NCI-H1105 (cell line): ENCODE measurements around the gene SLC38A3.

Experiments used
- DNase-seq: peaks from one replicate; lab custom pipeline; 2025; lab: John Stamatoyannopoulos, UW

Gene SLC38A3

DNA sequence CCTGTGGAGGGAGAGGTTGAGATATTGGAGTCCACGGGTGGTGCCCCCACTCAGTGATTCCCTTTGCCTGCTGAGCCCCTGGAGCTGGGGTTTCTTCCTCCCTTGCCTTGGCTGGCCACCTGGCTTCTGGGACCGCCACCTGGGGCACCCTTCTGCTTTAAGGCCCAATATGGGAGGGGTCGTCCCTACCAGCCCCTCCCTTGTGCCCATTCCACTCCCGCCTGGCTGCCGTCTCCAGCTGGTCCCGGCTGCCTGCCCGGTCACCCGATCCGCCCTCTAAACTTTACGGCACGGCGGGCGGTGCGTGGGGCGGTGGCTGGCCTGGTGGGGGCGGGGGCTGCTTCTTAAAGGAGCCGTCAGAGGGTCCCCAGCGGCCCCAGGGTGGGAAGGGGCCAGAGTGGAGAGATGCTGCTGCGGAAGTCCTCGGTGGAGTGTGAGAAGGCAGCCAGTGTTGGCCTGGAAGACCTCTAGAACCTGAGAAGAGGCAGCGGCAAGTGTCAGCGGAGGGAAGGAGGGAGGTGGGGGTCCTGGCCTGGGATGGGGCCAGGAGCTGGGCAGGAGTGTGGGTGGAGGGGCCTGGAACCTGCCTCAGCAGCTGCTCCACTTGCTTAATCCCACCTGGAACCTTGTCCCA lies 62.3 kb downstream of the SLC38A3 start:
- DNase-seq = no peak

DNA sequence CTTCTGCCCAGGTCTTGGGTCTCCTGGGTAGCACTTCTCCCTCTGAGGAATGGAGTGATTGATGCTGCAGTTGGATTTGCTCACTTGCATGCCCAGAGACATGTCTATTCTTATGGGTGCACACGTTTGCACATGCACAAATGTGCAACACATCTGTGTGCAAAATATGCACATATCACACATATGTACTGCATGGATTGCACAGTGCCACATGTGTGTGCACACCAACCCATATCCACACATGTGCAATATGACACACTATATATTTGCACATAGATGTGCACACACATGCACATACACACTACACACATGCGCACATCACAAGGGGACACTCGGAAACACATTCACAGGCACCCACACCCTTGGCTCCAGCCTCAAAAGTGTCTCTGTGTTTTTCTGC lies 63.2 kb downstream of the SLC38A3 start:
- no peak for DNase-seq

DNA sequence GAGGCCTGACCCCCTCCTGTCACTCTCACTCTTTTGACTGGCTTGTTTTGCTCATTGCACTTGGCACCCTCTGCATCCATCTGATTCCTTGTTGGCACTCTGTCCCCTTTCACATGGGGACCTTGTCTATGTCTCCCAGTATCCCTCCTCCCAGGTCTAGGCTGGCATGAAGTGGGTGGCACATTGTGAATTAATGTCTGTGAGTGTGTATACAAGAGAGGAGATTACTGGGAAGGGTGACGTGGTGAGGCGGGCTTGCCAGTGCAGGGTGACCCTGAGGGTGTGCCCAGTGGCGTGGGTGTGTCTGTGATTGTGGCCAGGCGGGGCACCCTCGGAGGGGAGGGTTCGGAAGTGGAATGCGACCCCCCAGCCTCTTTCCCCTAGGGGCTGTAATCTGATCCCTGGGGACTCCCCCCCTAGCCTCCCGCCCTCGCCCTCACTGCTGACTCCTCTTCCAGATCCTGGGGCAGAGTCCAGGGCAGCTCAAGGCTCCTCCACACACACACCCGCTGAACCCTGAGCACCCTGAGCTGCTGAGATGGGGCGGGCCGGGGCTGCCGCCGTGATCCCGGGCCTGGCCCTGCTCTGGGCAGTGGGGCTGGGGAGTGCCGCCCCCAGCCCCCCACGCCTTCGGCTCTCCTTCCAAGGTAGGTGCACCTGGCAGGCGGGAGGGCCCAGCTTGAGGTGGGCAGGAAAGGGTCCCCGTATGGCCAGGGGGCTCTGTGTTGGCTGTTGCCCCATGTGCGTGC lies 63.8 kb downstream of the SLC38A3 start, which contains the start of gene SEMA3B:
Gene SEMA3B (plus strand): TSS at position 445 of the 749 bp plus-strand sequence. CDS start 94 bp downstream, at position 539.
- DNase-seq = no peak

DNA sequence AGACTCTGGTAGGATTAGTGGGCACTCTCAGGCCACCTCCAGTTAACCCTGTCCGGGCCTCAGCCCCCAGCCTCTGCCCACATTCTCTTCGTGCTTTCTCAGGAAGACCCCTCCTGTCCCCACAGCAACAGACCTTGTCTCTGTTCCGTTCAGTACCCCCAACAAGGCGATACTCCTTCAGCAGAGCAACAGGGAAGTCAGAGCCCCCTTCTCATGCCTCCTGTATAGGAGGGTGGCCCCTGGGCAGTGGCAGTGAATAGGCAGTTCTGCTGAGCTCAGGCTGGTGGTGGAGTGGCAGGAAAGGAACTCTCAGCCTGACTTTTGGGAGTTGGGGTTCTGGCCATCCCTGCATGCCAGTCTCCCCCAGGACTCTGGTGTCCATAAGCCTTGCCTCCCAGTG lies 64.4 kb downstream of the SLC38A3 start:
- no peak for DNase-seq

DNA sequence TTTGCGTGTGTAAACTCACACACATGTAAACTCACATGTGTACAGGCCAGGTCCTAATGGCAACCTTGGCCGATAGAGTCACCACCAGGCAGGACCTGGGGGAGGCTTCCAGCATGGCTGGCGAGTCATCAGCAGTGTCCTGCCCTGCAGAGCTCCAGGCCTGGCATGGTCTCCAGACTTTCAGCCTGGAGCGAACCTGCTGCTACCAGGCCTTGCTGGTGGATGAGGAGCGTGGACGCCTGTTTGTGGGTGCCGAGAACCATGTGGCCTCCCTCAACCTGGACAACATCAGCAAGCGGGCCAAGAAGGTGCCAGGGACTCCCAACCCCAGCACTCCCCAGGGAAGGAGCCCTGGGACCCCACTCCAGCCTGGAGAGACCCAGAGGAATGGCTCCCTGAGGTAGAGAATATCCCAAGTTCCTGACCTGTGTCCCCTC lies 64.9 kb downstream of the SLC38A3 start:
- DNase-seq = no peak

DNA sequence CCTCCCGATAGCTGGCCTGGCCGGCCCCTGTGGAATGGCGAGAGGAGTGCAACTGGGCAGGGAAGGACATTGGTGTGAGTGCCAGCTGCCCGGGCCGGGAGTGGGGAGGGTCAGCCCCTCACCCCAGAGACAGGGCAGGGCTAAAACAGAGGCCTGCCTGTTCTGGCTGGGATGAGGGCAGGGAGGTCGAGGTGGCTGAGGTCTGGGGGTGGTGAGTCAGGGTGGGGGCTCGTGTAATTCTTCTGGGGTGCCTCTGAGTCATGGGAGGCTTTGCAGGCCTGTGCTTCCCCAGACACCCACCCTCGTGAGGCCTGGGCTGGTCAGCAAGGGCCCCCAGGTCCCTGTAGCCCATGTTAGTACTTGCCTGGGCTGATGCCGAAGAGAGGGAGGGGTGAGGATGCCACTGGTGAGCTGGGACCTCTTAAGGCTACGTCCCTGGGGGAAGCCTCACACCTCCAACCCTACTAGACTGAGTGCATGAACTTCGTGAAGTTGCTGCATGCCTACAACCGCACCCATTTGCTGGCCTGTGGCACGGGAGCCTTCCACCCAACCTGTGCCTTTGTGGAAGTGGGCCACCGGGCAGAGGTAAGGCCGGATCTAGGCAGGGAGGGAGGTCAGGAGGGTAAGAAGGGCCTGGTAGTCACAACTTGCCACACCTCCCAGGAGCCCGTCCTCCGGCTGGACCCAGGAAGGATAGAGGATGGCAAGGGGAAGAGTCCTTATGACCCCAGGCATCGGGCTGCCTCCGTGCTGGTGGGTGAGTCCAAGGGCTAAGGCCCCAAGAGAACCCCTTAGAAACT lies 65.6 kb downstream of the SLC38A3 start:
- DNase-seq = no peak
